ENCODE data around the gene BAHCC1. TPM values are rescaled to one million over a fixed set of nuclear protein-coding genes. Genes with fewer than 3 reads are reported as not detected.

The BAHCC1 gene
- total RNA-seq, 1 experiment from 2014 or later = 74.2 TPM

DNA sequence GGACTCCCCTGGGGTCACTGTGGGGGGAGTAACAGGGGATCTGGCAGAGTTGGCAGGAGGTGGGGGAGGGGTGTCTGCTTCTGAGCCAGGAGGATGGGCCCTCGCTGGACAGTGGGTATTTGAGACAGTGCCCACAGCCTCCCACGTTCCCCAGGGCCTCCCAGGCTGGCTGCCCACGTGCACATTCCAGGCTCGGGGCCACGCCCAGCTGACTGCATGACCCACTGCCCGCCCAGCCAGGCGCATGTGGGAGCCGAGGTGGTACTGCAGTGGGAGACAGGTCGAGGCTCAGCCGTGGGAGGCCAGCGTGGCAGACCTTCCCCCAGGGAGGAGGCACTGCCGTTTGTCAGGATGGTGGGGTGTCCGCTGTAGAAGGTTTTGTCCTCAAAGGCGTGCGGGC, 38.8 kb downstream of the BAHCC1 start:
- POLR2A ChIA-PET (ENCODE audit: low non-redundant PET) = no interaction called here
- Histone ChIP-seq H3K4me1 (ENCODE audit: insufficient read depth, low read length, poor library complexity, severe bottlenecking) (peaks cover 26% of the 10 kb centered on the region), H3K4me3 (ENCODE audit: low read depth, low read length, poor library complexity, severe bottlenecking) (no peak overlapping the region), H3K36me3 (ENCODE audit: insufficient read depth, low read length, poor library complexity, severe bottlenecking) (no peaks in the 10 kb centered on the region), H3K27me3 (replicated peaks; ENCODE audit: insufficient read depth, low read depth, low read length, poor library complexity) (no peaks in the 10 kb centered on the region), H3K9me3 (ENCODE audit: low read depth, low read length, poor library complexity, severe bottlenecking) (no peaks in the 10 kb centered on the region), H3K27ac (ENCODE audit: low read depth, low read length, poor library complexity, severe bottlenecking) (no peak overlapping the region)
- no peak for DNase-seq (ENCODE audit: low spot score)
- BruUV-seq (replicated peaks) = no TSS peak
- TF ChIP-seq EZH2 (IDR thresholded peaks at IDR 0.05; ENCODE audit: borderline replicate concordance, low read depth, low read length, poor library complexity, severe bottlenecking) = no peak
- no peak for TF ChIP-seq CTCF (conservative IDR thresholded peaks at IDR 0.05; ENCODE audit: low read depth, low read length)
- intact Hi-C loops (cut with micrococcal nuclease; ENCODE audit: unreplicated experiment) = no loop called here
- CTCF ChIA-PET = no interaction called here

GRCh38 chr17:81434681-81435417, 39.6 kb downstream of the BAHCC1 start:
- H3K4me1 ChIP-seq (ENCODE audit: insufficient read depth, low read length, poor library complexity, severe bottlenecking) = peaks cover 18% of the 10 kb centered on the region
- CTCF ChIA-PET = no interaction called here
- intact Hi-C loops (cut with micrococcal nuclease; ENCODE audit: unreplicated experiment) = no loop called here
- TF ChIP-seq EZH2 (IDR thresholded peaks at IDR 0.05; ENCODE audit: borderline replicate concordance, low read depth, low read length, poor library complexity, severe bottlenecking) = no peak
- no peak for TF ChIP-seq CTCF (conservative IDR thresholded peaks at IDR 0.05; ENCODE audit: low read depth, low read length)
- H3K27me3 ChIP-seq (replicated peaks; ENCODE audit: insufficient read depth, low read depth, low read length, poor library complexity) = no peaks in the 10 kb centered on the region
- no peak for DNase-seq (ENCODE audit: low spot score)
- H3K4me3 ChIP-seq (ENCODE audit: low read depth, low read length, poor library complexity, severe bottlenecking) = no peak overlapping the region
- H3K9me3 ChIP-seq (ENCODE audit: low read depth, low read length, poor library complexity, severe bottlenecking) = no peaks in the 10 kb centered on the region
- POLR2A ChIA-PET (ENCODE audit: low non-redundant PET) = no interaction called here
- no peaks in the 10 kb centered on the region for H3K36me3 ChIP-seq (ENCODE audit: insufficient read depth, low read length, poor library complexity, severe bottlenecking)
- H3K27ac ChIP-seq (ENCODE audit: low read depth, low read length, poor library complexity, severe bottlenecking) = no peak overlapping the region
- BruUV-seq (replicated peaks) = no TSS peak

DNA sequence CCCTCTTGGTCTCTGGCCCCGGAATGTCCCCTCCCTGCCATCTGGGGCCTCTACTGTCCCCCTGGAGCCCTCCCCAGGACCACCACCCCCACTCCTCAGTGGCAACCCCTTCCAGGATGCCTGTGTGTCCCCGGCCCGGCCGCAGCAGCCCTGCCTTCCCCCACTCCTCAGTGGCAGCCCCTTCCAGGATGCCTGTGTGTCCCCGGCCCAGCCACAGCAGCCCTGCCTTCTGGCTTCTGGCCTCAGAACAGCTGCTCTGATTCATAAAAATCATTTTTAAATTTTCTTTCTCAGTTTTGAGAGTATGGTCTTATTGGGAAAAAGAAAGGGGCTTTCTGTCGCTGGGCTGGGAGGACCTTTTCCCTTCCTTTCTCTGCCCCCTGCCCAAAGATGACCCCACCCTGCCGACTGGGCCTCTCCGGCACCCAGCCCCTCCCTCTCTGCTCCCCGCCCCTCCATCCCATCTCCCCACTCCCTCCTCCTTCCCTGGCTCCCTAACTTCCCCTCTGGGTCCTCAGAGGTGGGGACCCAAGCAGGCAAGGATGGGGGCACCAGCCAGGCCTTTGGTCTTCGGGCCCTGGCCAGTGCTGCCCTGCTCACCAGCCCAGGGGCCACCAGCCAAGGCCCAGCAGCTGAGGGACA, 40.5 kb downstream of the BAHCC1 start:
- intact Hi-C loops (cut with micrococcal nuclease; ENCODE audit: unreplicated experiment) = no loop called here
- ChIA-PET POLR2A (ENCODE audit: low non-redundant PET) (interaction anchor here (0.6 kb wide), 1 partner anchor 42 kb away, joined by 3 read pairs; no protein-coding TSS in a partner anchor), CTCF (no interaction called here)
- H3K4me1 ChIP-seq (ENCODE audit: insufficient read depth, low read length, poor library complexity, severe bottlenecking) = peaks cover 19% of the 10 kb centered on the region
- no peak overlapping the region for H3K4me3 ChIP-seq (ENCODE audit: low read depth, low read length, poor library complexity, severe bottlenecking)
- H3K27ac ChIP-seq (ENCODE audit: low read depth, low read length, poor library complexity, severe bottlenecking) = peak overlapping the region; percentile 23
- BruUV-seq (replicated peaks) = no TSS peak
- TF ChIP-seq EZH2 (IDR thresholded peaks at IDR 0.05; ENCODE audit: borderline replicate concordance, low read depth, low read length, poor library complexity, severe bottlenecking) = no peak
- TF ChIP-seq CTCF (conservative IDR thresholded peaks at IDR 0.05; ENCODE audit: low read depth, low read length) = no peak
- no peak for DNase-seq (ENCODE audit: low spot score)
- no peaks in the 10 kb centered on the region for H3K36me3 ChIP-seq (ENCODE audit: insufficient read depth, low read length, poor library complexity, severe bottlenecking)
- H3K9me3 ChIP-seq (ENCODE audit: low read depth, low read length, poor library complexity, severe bottlenecking) = no peaks in the 10 kb centered on the region
- no peaks in the 10 kb centered on the region for H3K27me3 ChIP-seq (replicated peaks; ENCODE audit: insufficient read depth, low read depth, low read length, poor library complexity)
